K562 (cell line): Measurements from ENCODE around the gene LRRIQ1. TPM values are rescaled to one million over a fixed set of nuclear protein-coding genes. Genes with fewer than 3 reads are reported as not detected.

Source experiments
- ARNT ChIP-seq, 2 experiments: fragments of 450-650 bp; IDR thresholded peaks; 2 replicates each; pipeline ENCODE4 v1.6.1; 2016; ENCODE audit warnings: mild to moderate bottlenecking in 1 of 2
- CREM ChIP-seq: IDR thresholded peaks from 2 replicates; pipeline ENCODE4 v1.6.1; 2014; ENCODE audit warnings: antibody characterized with exemption, low read depth
- MEF2D ChIP-seq: conservative IDR thresholded peaks from 2 replicates; pipeline ENCODE4 v1.6.1; 2016; ENCODE audit warnings: low read depth, missing genetic modification characterization, missing compliant biosample characterization
- NFIC ChIP-seq: fragments of 450-650 bp; IDR thresholded peaks from 2 replicates; pipeline ENCODE4 v1.6.1; 2017; ENCODE audit warnings: mild to moderate bottlenecking, inconsistent platforms
- PTRF ChIP-seq: fragments of 450-650 bp; IDR thresholded peaks from 2 replicates; pipeline ENCODE4 v1.6.1; 2016; ENCODE audit warnings: mild to moderate bottlenecking, missing genetic modification characterization, missing compliant biosample characterization
- XRCC3 ChIP-seq: fragments of 450-650 bp; IDR thresholded peaks from 2 replicates; pipeline ENCODE4 v1.6.1; 2017; ENCODE audit warnings: mild to moderate bottlenecking, moderate library complexity
- ZNF197 ChIP-seq: fragments of 200-800 bp; sonication (Bioruptor generic); IDR thresholded peaks from 2 replicates; pipeline ENCODE4 v1.6.1; 2016; ENCODE audit warnings: low read depth, missing genetic modification characterization, missing compliant biosample characterization
- ZNF551 ChIP-seq: fragments of 250-450 bp; sonication (Bioruptor Pico); IDR thresholded peaks from 2 replicates; pipeline ENCODE4 v1.5.0; 2021; ENCODE audit warnings: mild to moderate bottlenecking, moderate library complexity
- ZNF644 ChIP-seq: fragments of 200-800 bp; sonication (Bioruptor generic); IDR thresholded peaks from 2 replicates; pipeline ENCODE4 v1.6.1; 2016; ENCODE audit warnings: low read depth, missing genetic modification characterization, missing compliant biosample characterization
- polyA plus RNA-seq, 8 experiments: library from polyadenylated mRNA; depleted of rRNA in 4 of 8; stranded (reverse) in 5 of 8; unstranded in 3 of 8; fragments of >200 nt; fragmentation: Nextera tagmentation in 2 of 8; fragmentation: Illumina TruSeq in 1 of 8; extraction: Ambion mirVana in 2 of 8; extraction: Trizol in 1 of 8; gene quantifications; 2 replicates each; pipeline versions ENCODE4 v1.2.1 to v1.2.3, GENCODE V29; 2011 to 2014; ENCODE audit warnings: inconsistent platforms in 1 of 8, missing spikeins in 1 of 8
- total RNA-seq, 7 experiments: library from RNA; depleted of rRNA in 6 of 7; stranded (reverse); fragments of >200 nt in 6 of 7; fragmentation: Illumina TruSeq in 2 of 7; extraction: Trizol in 2 of 7; gene quantifications; 2 replicates each; pipeline versions ENCODE4 v1.2.1 to v1.2.3, GENCODE V29; 2011 to 2021; ENCODE audit warnings: low replicate concordance in 1 of 7
- TF ChIP-seq, protein P1 (sequence below): fragments of 250-450 bp; sonication (Bioruptor Pico); IDR thresholded peaks from 2 replicates; pipeline ENCODE4 v1.5.0; 2020; ENCODE audit warnings: mild to moderate bottlenecking, borderline replicate concordance
- TF ChIP-seq, protein P2 (sequence below): fragments of 250-450 bp; sonication (Bioruptor Pico); IDR thresholded peaks from 2 replicates; pipeline ENCODE4 v1.4.0; 2020; ENCODE audit warnings: mild to moderate bottlenecking, moderate library complexity, borderline replicate concordance
- TF ChIP-seq, protein P3 (sequence below): fragments of 450-650 bp; conservative IDR thresholded peaks from 2 replicates; pipeline ENCODE4 v1.6.1; 2016; ENCODE audit warnings: missing genetic modification characterization, low read depth, mild to moderate bottlenecking, missing compliant biosample characterization, moderate library complexity
- TF ChIP-seq, protein P4 (sequence below): fragments of 450-650 bp; formaldehyde crosslinking; conservative IDR thresholded peaks from 2 replicates; pipeline ENCODE4 v1.4.0; 2022; ENCODE audit warnings: mild to moderate bottlenecking, missing genetic modification characterization

The LRRIQ1 gene
- total and polyA plus RNA-seq, 9 of the 15 experiments (the other 6 are each of a cell fraction or from before 2014, with no cell fraction given) = not detected

DNA sequence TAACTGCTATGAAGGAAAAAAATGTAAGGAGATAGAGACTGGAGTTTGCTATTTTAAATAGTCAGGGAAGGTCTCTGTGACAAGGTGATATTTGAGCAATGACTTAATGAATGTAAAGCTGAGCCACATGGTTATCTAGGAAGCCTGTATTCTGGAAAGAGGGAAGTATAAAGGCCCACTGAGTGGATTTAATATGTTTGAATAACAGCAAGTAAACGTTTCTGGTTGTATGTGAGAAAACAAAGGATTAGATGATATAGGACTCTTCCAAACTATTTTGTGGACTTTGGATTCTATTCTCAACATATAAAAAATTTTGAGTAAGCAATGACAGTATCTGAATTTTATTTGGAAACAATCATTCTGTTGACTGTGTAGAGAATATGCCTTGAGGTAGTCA is 5.2 kb downstream of the LRRIQ1 start (continued):
- TF ChIP-seq, protein P1, sequence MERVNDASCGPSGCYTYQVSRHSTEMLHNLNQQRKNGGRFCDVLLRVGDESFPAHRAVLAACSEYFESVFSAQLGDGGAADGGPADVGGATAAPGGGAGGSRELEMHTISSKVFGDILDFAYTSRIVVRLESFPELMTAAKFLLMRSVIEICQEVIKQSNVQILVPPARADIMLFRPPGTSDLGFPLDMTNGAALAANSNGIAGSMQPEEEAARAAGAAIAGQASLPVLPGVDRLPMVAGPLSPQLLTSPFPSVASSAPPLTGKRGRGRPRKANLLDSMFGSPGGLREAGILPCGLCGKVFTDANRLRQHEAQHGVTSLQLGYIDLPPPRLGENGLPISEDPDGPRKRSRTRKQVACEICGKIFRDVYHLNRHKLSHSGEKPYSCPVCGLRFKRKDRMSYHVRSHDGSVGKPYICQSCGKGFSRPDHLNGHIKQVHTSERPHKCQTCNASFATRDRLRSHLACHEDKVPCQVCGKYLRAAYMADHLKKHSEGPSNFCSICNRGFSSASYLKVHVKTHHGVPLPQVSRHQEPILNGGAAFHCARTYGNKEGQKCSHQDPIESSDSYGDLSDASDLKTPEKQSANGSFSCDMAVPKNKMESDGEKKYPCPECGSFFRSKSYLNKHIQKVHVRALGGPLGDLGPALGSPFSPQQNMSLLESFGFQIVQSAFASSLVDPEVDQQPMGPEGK = no peak
- TF ChIP-seq NFIC = no peak
- TF ChIP-seq ZNF197 (CRISPR knock-in tag) = no peak
- no peak for TF ChIP-seq ZNF644
- no peak for TF ChIP-seq ARNT (IDR thresholded peaks at IDR 0.05)
- TF ChIP-seq, protein P2, sequence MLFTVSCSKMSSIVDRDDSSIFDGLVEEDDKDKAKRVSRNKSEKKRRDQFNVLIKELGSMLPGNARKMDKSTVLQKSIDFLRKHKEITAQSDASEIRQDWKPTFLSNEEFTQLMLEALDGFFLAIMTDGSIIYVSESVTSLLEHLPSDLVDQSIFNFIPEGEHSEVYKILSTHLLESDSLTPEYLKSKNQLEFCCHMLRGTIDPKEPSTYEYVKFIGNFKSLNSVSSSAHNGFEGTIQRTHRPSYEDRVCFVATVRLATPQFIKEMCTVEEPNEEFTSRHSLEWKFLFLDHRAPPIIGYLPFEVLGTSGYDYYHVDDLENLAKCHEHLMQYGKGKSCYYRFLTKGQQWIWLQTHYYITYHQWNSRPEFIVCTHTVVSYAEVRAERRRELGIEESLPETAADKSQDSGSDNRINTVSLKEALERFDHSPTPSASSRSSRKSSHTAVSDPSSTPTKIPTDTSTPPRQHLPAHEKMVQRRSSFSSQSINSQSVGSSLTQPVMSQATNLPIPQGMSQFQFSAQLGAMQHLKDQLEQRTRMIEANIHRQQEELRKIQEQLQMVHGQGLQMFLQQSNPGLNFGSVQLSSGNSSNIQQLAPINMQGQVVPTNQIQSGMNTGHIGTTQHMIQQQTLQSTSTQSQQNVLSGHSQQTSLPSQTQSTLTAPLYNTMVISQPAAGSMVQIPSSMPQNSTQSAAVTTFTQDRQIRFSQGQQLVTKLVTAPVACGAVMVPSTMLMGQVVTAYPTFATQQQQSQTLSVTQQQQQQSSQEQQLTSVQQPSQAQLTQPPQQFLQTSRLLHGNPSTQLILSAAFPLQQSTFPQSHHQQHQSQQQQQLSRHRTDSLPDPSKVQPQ (CRISPR knock-in tag) = no peak
- no peak for TF ChIP-seq PTRF
- no peak for TF ChIP-seq ZNF551
- no peak for TF ChIP-seq MEF2D (tag)
- TF ChIP-seq, protein P3, sequence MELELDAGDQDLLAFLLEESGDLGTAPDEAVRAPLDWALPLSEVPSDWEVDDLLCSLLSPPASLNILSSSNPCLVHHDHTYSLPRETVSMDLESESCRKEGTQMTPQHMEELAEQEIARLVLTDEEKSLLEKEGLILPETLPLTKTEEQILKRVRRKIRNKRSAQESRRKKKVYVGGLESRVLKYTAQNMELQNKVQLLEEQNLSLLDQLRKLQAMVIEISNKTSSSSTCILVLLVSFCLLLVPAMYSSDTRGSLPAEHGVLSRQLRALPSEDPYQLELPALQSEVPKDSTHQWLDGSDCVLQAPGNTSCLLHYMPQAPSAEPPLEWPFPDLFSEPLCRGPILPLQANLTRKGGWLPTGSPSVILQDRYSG (tag) = no peak
- TF ChIP-seq, protein P4, sequence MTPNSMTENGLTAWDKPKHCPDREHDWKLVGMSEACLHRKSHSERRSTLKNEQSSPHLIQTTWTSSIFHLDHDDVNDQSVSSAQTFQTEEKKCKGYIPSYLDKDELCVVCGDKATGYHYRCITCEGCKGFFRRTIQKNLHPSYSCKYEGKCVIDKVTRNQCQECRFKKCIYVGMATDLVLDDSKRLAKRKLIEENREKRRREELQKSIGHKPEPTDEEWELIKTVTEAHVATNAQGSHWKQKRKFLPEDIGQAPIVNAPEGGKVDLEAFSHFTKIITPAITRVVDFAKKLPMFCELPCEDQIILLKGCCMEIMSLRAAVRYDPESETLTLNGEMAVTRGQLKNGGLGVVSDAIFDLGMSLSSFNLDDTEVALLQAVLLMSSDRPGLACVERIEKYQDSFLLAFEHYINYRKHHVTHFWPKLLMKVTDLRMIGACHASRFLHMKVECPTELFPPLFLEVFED = no peak
- no peak for TF ChIP-seq CREM
- no peak for TF ChIP-seq XRCC3
- TF ChIP-seq, all 486 proteins: peak for 0
